HTERT RPE-1 (cell line): Measurements from ENCODE around the gene ETV7.
"Not testable (repeated sequence)": the region's sequence is repeated elsewhere in the genome, so short reads cannot be mapped to it uniquely, and the experiment has no call there.

Experiments
- in situ Hi-C: fragments of 300-500 bp; cut with MboI; formaldehyde crosslinking; loops from 4 replicates; pipeline ENCODE4 v1.14.3; 2020; ENCODE audit warnings: low sequenced_read_pairs

Gene ETV7

GRCh38 chr6:36364669-36365479 lies 22.6 kb downstream of the ETV7 start:
- in situ Hi-C loops, result no loop called here

- in situ Hi-C loops, result not testable (repeated sequence)
These were observed 23.3 kb downstream of the ETV7 start for GRCh38 chr6:36364061-36364635.

DNA sequence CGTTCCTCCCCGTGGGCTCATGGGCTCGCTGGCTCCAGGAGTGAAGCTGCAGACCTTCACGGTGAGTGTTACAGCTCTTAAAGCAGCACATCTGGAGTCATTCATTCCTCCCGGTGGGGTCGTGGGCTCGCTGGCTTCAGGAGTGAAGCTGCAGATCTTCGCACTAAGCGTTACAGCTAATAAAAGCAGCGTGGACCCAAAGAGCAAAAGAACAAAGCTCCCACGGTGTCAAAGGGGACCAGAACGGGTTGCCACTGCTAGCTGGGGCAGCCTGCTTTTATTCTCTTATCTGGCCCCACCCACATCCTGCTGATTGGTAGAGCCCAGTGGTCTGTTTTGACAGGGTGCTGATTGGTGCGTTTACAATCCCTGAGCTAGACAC lies 24.1 kb downstream of the ETV7 start:
- in situ Hi-C loops, result not testable (repeated sequence)

GRCh38 chr6:36362551-36363370 lies 24.7 kb downstream of the ETV7 start:
- in situ Hi-C loops, result no loop called here

- in situ Hi-C loops, result no loop called here
These were observed 26.4 kb downstream of the ETV7 start for GRCh38 chr6:36361071-36361470.

DNA sequence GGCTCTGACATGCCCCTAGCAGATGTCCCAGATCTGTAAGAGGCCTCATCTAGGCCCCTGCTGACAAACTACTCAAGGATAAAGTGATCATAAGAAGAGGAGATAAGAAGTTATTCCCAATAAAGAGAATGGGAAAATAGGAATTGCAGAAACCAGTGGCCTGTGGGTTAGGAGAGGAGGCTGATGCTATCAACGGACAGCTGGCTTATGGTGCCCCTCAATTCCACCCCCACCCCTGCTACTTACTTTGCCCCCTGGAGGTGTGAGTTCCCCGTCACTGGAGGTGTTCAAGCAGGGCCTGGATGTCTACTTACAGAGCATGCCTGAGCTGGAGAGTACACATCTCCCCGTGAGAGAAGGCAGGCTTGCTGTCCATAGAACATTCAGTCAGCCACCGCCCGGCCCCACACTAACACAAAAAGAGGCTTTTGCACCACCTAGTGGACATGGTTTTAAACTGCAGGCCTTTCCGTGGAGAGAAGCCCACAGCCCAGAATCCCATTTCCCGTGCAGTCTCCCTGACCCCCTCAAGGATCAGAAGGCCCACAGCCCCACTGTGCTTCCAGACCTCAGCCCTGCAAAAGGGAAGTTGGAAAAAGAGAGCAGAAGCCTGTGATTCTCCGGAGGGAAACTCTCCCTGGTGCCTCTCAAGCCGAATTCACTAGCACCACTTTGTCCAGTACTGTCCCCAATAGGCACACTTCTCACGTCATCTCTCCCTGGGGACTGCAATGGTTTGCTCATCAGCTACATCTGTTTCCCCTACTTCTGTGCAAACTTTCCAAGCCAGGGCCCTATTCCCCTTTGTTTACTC lies 27.0 kb downstream of the ETV7 start:
- in situ Hi-C loops, result no loop called here

- in situ Hi-C loops, result no loop called here
These were observed 29.1 kb downstream of the ETV7 start for GRCh38 chr6:36358226-36358915.

DNA sequence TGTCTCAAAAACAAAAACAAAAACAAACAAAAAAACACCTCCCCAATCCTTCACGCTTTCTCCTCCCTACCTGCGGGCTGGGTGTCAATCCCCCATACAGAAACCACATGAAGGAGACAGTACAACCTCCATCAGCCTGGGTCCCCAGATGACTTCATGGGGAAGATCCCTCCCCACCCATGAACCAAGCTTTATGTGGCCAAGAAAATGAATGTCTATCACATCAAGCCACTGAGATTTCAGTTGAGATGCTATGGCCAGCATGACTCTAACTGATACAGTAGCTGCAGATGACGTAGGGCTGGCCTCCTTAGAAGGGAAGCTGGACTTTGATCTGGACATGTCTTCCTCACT lies 29.6 kb downstream of the ETV7 start:
- in situ Hi-C loops, result no loop called here

DNA sequence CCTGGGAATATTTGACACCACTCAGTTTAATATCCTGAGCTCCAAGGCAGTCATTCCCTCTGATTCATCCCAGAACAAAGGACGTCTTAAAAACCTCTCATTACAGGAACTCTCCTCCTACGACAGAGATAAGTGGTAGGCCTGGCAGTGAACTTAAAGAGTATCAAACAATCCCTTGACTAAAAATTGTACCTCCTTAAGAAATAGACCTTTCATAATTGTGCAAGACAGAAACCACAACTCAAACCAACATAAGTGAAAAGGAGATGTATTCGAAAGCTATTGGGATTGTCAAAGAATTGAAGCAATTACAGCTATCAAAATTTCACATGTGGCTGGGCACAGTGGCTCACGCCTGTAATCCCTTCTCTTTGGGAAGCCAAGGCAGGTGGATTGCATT lies 31.6 kb downstream of the ETV7 start:
- in situ Hi-C loops, result no loop called here

- in situ Hi-C loops, result no loop called here
These were observed 34.0 kb downstream of the ETV7 start for GRCh38 chr6:36353411-36353915.

DNA sequence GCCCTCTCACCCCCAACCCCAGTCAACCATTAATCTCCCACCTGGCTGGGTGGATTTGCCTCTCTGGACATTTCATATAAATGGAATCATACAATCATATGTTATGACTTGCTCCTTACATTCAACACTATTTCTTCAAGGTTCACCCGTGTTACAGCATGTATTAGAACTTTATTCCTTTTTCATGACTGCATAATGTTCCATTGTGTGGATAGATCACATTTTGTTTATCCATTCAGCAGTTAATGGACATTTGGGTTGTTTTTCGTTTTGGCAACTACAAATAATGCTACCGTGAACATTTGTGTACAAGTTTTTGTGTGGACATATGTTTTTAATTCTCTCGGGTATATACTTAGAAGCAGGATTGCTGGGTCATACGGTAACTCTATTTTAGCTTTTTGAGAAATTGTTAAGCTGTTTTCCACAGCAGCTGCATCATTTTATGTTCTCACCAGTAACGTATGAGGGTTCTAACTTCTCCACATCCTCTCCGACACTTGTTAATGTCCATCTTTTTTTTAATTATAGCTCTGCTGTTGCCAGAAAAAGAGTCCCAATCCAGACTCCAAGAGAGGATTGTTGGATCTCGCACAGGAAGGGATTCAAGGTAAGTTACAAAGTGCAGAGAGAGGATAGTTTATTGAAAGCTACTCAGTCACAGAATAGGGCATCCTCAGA lies 34.9 kb downstream of the ETV7 start:
- in situ Hi-C loops, result no loop called here

- in situ Hi-C loops, result no loop called here
These were observed 36.5 kb downstream of the ETV7 start for GRCh38 chr6:36350681-36351571.

- in situ Hi-C loops, result no loop called here
These were observed 37.4 kb downstream of the ETV7 start for GRCh38 chr6:36350082-36350481.

GRCh38 chr6:36349240-36349639 lies 38.2 kb downstream of the ETV7 start:
- in situ Hi-C loops, result no loop called here

GRCh38 chr6:36347621-36348020 lies 39.8 kb downstream of the ETV7 start:
- in situ Hi-C loops, result no loop called here

DNA sequence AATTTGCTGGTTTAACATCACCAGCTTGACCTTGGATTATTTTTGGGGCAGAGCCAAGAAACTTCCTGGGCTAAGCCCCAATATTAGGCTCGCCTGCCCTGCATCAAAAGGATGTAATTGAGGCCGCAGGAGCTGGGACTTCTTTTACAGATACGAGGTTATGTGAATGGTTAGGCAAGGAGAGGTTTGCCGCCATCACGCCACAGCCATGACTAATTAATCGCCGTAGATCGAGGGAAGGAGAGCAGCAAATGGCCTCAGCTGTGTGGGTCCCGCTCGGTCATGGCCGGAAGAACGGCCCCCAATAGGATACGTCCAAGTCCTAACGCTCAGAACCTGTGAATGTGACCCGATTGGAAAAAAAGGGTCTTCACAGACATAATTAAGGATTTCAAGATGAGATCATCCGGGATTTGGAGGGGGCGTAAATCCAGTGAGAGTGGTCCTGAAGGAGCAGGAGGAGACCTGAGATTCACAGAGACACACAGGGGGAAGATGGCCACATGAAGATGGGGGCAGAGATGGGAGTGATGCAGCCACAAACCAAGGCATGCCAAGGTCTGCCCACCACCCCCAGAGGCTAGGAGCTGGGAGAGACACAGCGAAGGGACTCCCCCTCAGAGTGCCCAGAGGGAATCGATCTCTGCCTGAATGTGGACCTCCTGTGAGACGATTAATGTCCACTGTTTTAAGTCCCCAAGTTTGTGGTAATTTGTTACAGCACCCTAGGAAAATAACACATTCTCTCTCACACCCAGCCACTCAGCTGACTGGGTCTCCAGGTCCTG lies 40.8 kb downstream of the ETV7 start:
- in situ Hi-C loops, result no loop called here

GRCh38 chr6:36345681-36346466 lies 41.6 kb downstream of the ETV7 start:
- in situ Hi-C loops, result no loop called here
